Activated CD4-positive, alpha-beta T cell treated with anti-CD3 and anti-CD28 coated beads for 36 hours (primary cell): ENCODE results near the gene SMAD2. TPM values are rescaled to one million over a fixed set of nuclear protein-coding genes. Genes with fewer than 3 reads are reported as not detected.
A peak's percentile ranks its signal among the peaks of the same experiment; 100 is the strongest.

Experiments
- ATAC-seq: fragments of 200-7000 bp; cut with Tn5 transposase; one replicate; pipeline ENCODE4 v1.10.0; 2021; ENCODE audit warnings: mild to moderate bottlenecking, moderate library complexity
- CTCF ChIA-PET: fragments of 350-600 bp; sonication (Branson Sonifier 250); formaldehyde crosslinking; loops from one replicate; lab custom pipeline; 2021; ENCODE audit warnings: antibody characterized with exemption; lab: Charles Lee
- POLR2A ChIA-PET: fragments of 350-600 bp; sonication (Branson Sonifier 250); formaldehyde crosslinking; loops from one replicate; lab custom pipeline; 2021; ENCODE audit warnings: antibody characterized with exemption, inconsistent platforms; lab: Charles Lee
- DNase-seq: peaks from one replicate; pipeline ENCODE4 v3.0.0-alpha.2; 2020
- H3K27ac Mint-ChIP-seq: one replicate; pipeline ENCODE4 v1.8.0; 2021; ENCODE audit warnings: mixed read lengths
- H3K27me3 Mint-ChIP-seq: one replicate; pipeline ENCODE4 v1.8.0; 2021; ENCODE audit warnings: mixed read lengths
- H3K36me3 Mint-ChIP-seq: one replicate; pipeline ENCODE4 v1.8.0; 2021; ENCODE audit warnings: low read depth, mixed read lengths
- H3K4me1 Mint-ChIP-seq: one replicate; pipeline ENCODE4 v1.8.0; 2021; ENCODE audit warnings: mixed read lengths
- H3K4me3 Mint-ChIP-seq: one replicate; pipeline ENCODE4 v1.8.0; 2021; ENCODE audit warnings: mild to moderate bottlenecking, moderate library complexity, mixed read lengths
- H3K9me3 Mint-ChIP-seq: one replicate; pipeline ENCODE4 v1.8.0; 2021; ENCODE audit warnings: low read depth, mixed read lengths
- intact Hi-C, 2 experiments: fragments of 100-400 bp; cut with DNase I in 1 of 2; cut with micrococcal nuclease in 1 of 2; formaldehyde crosslinking; loops; one replicate each; pipeline versions ENCODE4 v1.14.2 to v1.15.1; 2022 to 2024; cut with DNase I, micrococcal nuclease
- total RNA-seq, 2 experiments: library from RNA; stranded (reverse); gene quantifications; one replicate each; pipeline ENCODE4 v1.2.3, GENCODE V29; 2021

SMAD2 gene
- total RNA-seq: 100 to 1,000 TPM; 169 to 178 TPM

- intact Hi-C loops: loop anchor here (1.0 to 10.0 kb wide), 11 partner anchors 18 to 1882 kb away; partner anchors contain the start of genes ACAA2 (in 1 of the 2), CTIF (in 1 of the 2), HAUS1 (in 1 of the 2) and HDHD2 (in 1 of the 2)
- H3K27ac Mint-ChIP-seq: peak within 1 kb of the TSS; percentile 96
- H3K36me3 Mint-ChIP-seq: peaks cover 21% of the 10 kb centered on the region
- H3K9me3 Mint-ChIP-seq: no peaks in the 10 kb centered on the region
- ChIA-PET CTCF (interaction anchor here (0.7 to 1.0 kb wide), 3 partner anchors 9 to 38 kb away, joined by 3 read pairs; no protein-coding TSS in a partner anchor), POLR2A (interaction anchor here (0.6 to 1.8 kb wide), 8 partner anchors 10 to 1536 kb away, joined by 3 to 17 read pairs (median 4); no protein-coding TSS in a partner anchor)
- H3K4me3 Mint-ChIP-seq: peak within 1 kb of the TSS; percentile 96
- DNase-seq (peak; percentile 91), ATAC-seq (peak; percentile 80)
- H3K4me1 Mint-ChIP-seq: peaks cover 43% of the 10 kb centered on the region
- H3K27me3 Mint-ChIP-seq: no peaks in the 10 kb centered on the region
Measured at GRCh38 chr18:47930199-47930930, at the start of gene SMAD2. Gene SMAD2, minus strand, starts transcription at chr18:47930659. Its CDS starts 33,903 bp downstream, at chr18:47896756.

GRCh38 chr18:47979611-47980200 is 49.2 kb upstream of the SMAD2 start:
- intact Hi-C loops: no loop called here
- no peak overlapping the region for H3K27ac Mint-ChIP-seq
- H3K9me3 Mint-ChIP-seq: no peaks in the 10 kb centered on the region
- DNase-seq (no peak), ATAC-seq (no peak)
- POLR2A ChIA-PET: no interaction called here
- no peaks in the 10 kb centered on the region for H3K4me1 Mint-ChIP-seq
- no peaks in the 10 kb centered on the region for H3K27me3 Mint-ChIP-seq
- H3K4me3 Mint-ChIP-seq: no peak overlapping the region
- CTCF ChIA-PET: no interaction called here
- H3K36me3 Mint-ChIP-seq: no peaks in the 10 kb centered on the region

GRCh38 chr18:47978603-47979002 is 48.1 kb upstream of the SMAD2 start:
- Mint-ChIP-seq H3K27ac (no peak overlapping the region), H3K4me1 (no peaks in the 10 kb centered on the region), H3K9me3 (no peaks in the 10 kb centered on the region), H3K4me3 (no peak overlapping the region), H3K27me3 (no peaks in the 10 kb centered on the region), H3K36me3 (no peaks in the 10 kb centered on the region)
- ATAC-seq (no peak), DNase-seq (no peak)
- intact Hi-C loops: no loop called here
- ChIA-PET CTCF (interaction anchor here (0.7 kb wide), 1 partner anchor 107 kb away, joined by 3 read pairs; no protein-coding TSS in a partner anchor), POLR2A (no interaction called here)

GRCh38 chr18:47978141-47978540 is 47.7 kb upstream of the SMAD2 start:
- Mint-ChIP-seq H3K4me3 (no peak overlapping the region), H3K27ac (no peak overlapping the region), H3K4me1 (no peaks in the 10 kb centered on the region), H3K36me3 (no peaks in the 10 kb centered on the region), H3K9me3 (no peaks in the 10 kb centered on the region), H3K27me3 (no peaks in the 10 kb centered on the region)
- POLR2A ChIA-PET: no interaction called here
- CTCF ChIA-PET: no interaction called here
- DNase-seq (no peak), ATAC-seq (no peak)
- intact Hi-C loops: no loop called here

- Mint-ChIP-seq H3K4me1 (no peaks in the 10 kb centered on the region), H3K4me3 (no peak overlapping the region), H3K27me3 (peaks cover 3% of the 10 kb centered on the region), H3K27ac (no peak overlapping the region), H3K9me3 (no peaks in the 10 kb centered on the region), H3K36me3 (no peaks in the 10 kb centered on the region)
- ChIA-PET POLR2A (no interaction called here), CTCF (no interaction called here)
- DNase-seq: no peak
- intact Hi-C loops: no loop called here
- no peak for ATAC-seq
Measured at GRCh38 chr18:47975701-47976100, 45.2 kb upstream of the SMAD2 start.

GRCh38 chr18:47975105-47975504 is 44.6 kb upstream of the SMAD2 start:
- CTCF ChIA-PET: no interaction called here
- Mint-ChIP-seq H3K4me1 (no peaks in the 10 kb centered on the region), H3K36me3 (no peaks in the 10 kb centered on the region), H3K9me3 (no peaks in the 10 kb centered on the region), H3K27ac (no peak overlapping the region), H3K4me3 (no peak overlapping the region), H3K27me3 (peaks cover 3% of the 10 kb centered on the region)
- POLR2A ChIA-PET: no interaction called here
- intact Hi-C loops: no loop called here
- ATAC-seq: no peak
- DNase-seq: no peak

- ChIA-PET CTCF (interaction anchor here (0.6 kb wide), 1 partner anchor 1429 kb away, joined by 3 read pairs; no protein-coding TSS in a partner anchor), POLR2A (no interaction called here)
- intact Hi-C loops: no loop called here
- no peak for ATAC-seq
- Mint-ChIP-seq H3K27me3 (peaks cover 3% of the 10 kb centered on the region), H3K9me3 (no peaks in the 10 kb centered on the region), H3K36me3 (no peaks in the 10 kb centered on the region), H3K4me3 (no peak overlapping the region), H3K4me1 (no peaks in the 10 kb centered on the region), H3K27ac (no peak overlapping the region)
- DNase-seq: no peak
Measured at GRCh38 chr18:47970664-47971531, 40.4 kb upstream of the SMAD2 start.

GRCh38 chr18:47969816-47970215 is 39.4 kb upstream of the SMAD2 start:
- Mint-ChIP-seq H3K4me1 (no peaks in the 10 kb centered on the region), H3K9me3 (no peaks in the 10 kb centered on the region), H3K36me3 (no peaks in the 10 kb centered on the region), H3K27ac (no peak overlapping the region), H3K27me3 (peaks cover 3% of the 10 kb centered on the region), H3K4me3 (no peak overlapping the region)
- CTCF ChIA-PET: interaction anchor here (0.6 to 1.1 kb wide), 3 partner anchors 151 to 1430 kb away, joined by 3 read pairs; no protein-coding TSS in a partner anchor
- intact Hi-C loops: no loop called here
- no peak for ATAC-seq
- DNase-seq: no peak
- POLR2A ChIA-PET: no interaction called here

- Mint-ChIP-seq H3K9me3 (no peaks in the 10 kb centered on the region), H3K27me3 (peaks cover 3% of the 10 kb centered on the region)
- no peak for DNase-seq
Measured at GRCh38 chr18:47968721-47969120, 38.3 kb upstream of the SMAD2 start.

GRCh38 chr18:47968006-47968676 is 37.7 kb upstream of the SMAD2 start:
- POLR2A ChIA-PET: no interaction called here
- peaks cover 2% of the 10 kb centered on the region for H3K9me3 Mint-ChIP-seq
- peaks cover 3% of the 10 kb centered on the region for H3K27me3 Mint-ChIP-seq
- no peak for DNase-seq
- H3K27ac Mint-ChIP-seq: no peak overlapping the region
- no peak overlapping the region for H3K4me3 Mint-ChIP-seq
- no peak for ATAC-seq
- CTCF ChIA-PET: no interaction called here
- no peaks in the 10 kb centered on the region for H3K36me3 Mint-ChIP-seq
- H3K4me1 Mint-ChIP-seq: no peaks in the 10 kb centered on the region
- intact Hi-C loops: no loop called here

More at GRCh38 chr18:47968721-47969120, 38.3 kb upstream of the SMAD2 start:
- no peak for ATAC-seq
- no peak overlapping the region for H3K4me3 Mint-ChIP-seq
- no peaks in the 10 kb centered on the region for H3K4me1 Mint-ChIP-seq
- CTCF ChIA-PET: no interaction called here
- intact Hi-C loops: no loop called here
- no peaks in the 10 kb centered on the region for H3K36me3 Mint-ChIP-seq
- no peak overlapping the region for H3K27ac Mint-ChIP-seq
- POLR2A ChIA-PET: no interaction called here

- ATAC-seq: no peak
- H3K27me3 Mint-ChIP-seq: no peaks in the 10 kb centered on the region
Measured at GRCh38 chr18:47964053-47964452, 33.6 kb upstream of the SMAD2 start.

More at GRCh38 chr18:47964053-47964452, 33.6 kb upstream of the SMAD2 start:
- Mint-ChIP-seq H3K4me1 (no peaks in the 10 kb centered on the region), H3K27ac (no peak overlapping the region), H3K4me3 (no peak overlapping the region), H3K9me3 (peaks cover 28% of the 10 kb centered on the region), H3K36me3 (peaks cover 2% of the 10 kb centered on the region)
- no peak for DNase-seq
- intact Hi-C loops: no loop called here
- ChIA-PET POLR2A (interaction anchor here (0.6 kb wide), 2 partner anchors 21 to 1770 kb away, joined by 3 to 9 read pairs; no protein-coding TSS in a partner anchor), CTCF (interaction anchor here (0.7 to 1.0 kb wide), 2 partner anchors 10 to 238 kb away, joined by 3 read pairs; no protein-coding TSS in a partner anchor)
